Measurements from ENCODE around the gene TRPV4. TPM values are rescaled to one million over a fixed set of nuclear protein-coding genes. Genes with fewer than 3 reads are reported as not detected.
A peak's percentile ranks its signal among the peaks of the same experiment; 100 is the strongest.

The TRPV4 gene
- total RNA-seq, 2 donors from 2014 or later, result 5.2 to 6.3 TPM

DNA sequence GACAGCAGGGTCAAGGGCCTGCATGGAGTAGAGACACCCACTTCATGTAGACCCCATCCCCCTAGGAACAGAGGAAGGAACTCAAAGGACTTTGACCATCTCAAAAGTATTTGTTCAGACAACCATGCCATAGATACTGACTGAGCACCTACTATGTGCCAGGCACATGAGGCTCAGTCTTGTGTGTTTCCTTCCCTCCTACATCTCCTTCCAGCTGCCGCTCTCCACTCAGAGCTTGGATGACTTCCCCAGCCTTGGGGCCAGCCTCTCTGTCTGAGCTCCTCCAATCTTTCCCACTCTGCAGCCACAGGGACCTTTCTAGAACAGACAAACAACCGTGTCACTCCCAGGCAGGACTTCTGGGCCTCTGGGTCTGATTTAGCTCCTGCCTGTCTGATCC, 2.5 kb downstream of the TRPV4 start:
- peak overlapping the region in 3 of 4 donors; percentile 14 to 28 (median 17) for H3K27ac ChIP-seq
- 58 to 67% methylated on average over 2 of the region's 2 CpGs for WGBS, 2 donors
- ATAC-seq (no peak), DNase-seq (no peak)
- H3K4me3 ChIP-seq, result no peak overlapping the region
- intact Hi-C loops (cut with DNase I), result no loop called here
- H3K27me3 ChIP-seq, result no peaks in the 10 kb centered on the region
- H3K4me1 ChIP-seq, result peaks cover 38% of the 10 kb centered on the region
- TF ChIP-seq, protein P1, sequence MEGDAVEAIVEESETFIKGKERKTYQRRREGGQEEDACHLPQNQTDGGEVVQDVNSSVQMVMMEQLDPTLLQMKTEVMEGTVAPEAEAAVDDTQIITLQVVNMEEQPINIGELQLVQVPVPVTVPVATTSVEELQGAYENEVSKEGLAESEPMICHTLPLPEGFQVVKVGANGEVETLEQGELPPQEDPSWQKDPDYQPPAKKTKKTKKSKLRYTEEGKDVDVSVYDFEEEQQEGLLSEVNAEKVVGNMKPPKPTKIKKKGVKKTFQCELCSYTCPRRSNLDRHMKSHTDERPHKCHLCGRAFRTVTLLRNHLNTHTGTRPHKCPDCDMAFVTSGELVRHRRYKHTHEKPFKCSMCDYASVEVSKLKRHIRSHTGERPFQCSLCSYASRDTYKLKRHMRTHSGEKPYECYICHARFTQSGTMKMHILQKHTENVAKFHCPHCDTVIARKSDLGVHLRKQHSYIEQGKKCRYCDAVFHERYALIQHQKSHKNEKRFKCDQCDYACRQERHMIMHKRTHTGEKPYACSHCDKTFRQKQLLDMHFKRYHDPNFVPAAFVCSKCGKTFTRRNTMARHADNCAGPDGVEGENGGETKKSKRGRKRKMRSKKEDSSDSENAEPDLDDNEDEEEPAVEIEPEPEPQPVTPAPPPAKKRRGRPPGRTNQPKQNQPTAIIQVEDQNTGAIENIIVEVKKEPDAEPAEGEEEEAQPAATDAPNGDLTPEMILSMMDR (IDR thresholded peaks at IDR 0.05), result no peak
- TF ChIP-seq POLR2A (IDR thresholded peaks at IDR 0.05), result no peak
- H3K36me3 ChIP-seq (replicated peaks in 1 of 2; ENCODE audit: insufficient read depth in 1 of 2, low read depth in 2 of 2), result no peaks in the 10 kb centered on the region
- H3K9me3 ChIP-seq, result no peaks in the 10 kb centered on the region

DNA sequence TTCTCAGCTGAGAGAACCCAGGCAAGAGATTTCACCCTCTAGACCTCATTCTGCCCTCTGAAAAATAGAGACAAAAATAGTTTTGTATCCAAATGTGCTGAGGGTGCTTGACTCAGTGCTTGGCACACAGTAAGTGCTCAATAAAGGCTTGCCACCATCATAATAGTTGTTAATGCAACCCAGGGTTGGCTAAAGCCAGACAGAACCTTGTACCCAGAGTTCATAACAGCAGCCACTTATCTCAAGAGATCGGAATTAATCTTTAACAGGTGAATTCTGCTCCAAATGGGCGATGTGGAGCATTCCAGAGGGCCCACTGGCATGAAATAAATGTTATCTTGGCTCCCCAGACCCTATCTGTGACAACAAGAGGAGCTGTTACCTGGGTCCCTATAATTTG, 2.9 kb downstream of the TRPV4 start:
- intact Hi-C loops (cut with DNase I), result no loop called here
- ATAC-seq (no peak), DNase-seq (no peak)
- TF ChIP-seq, protein P1 (IDR thresholded peaks at IDR 0.05), result no peak
- no peak for TF ChIP-seq POLR2A (IDR thresholded peaks at IDR 0.05)
- 26 to 44% methylated on average over 2 of the region's 2 CpGs for WGBS, 2 donors
- Histone ChIP-seq H3K4me1 (peaks cover 38% of the 10 kb centered on the region), H3K9me3 (no peaks in the 10 kb centered on the region), H3K27me3 (no peaks in the 10 kb centered on the region), H3K36me3 (replicated peaks in 1 of 2; ENCODE audit: insufficient read depth in 1 of 2, low read depth in 2 of 2) (no peaks in the 10 kb centered on the region), H3K27ac (peak overlapping the region in 2 of 4 donors; percentile 14 to 28), H3K4me3 (no peak overlapping the region)

DNA sequence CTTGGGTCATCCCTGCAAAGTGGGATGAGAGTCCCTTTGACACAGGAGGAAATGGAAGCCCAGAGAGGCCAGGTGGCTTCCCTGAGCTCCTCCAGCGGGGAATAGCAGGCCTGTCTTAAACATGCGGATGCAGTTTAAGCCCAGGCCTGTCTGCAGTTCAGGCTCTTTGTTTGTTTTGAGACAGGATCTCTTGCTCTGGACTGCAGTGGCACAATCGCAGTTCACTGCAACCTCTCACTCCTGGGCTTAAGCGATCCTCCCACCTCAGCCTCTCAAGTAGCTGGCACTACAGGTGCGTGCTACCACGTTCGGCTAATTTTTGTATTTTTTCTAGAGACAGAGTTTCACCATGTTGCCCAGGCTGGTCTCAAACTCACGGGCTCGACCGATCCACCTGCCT, 3.5 kb downstream of the TRPV4 start:
- Histone ChIP-seq H3K27me3 (no peaks in the 10 kb centered on the region), H3K9me3 (no peaks in the 10 kb centered on the region), H3K27ac (peak overlapping the region in 3 of 4 donors; percentile 10 to 20 (median 14)), H3K36me3 (replicated peaks in 1 of 2; ENCODE audit: insufficient read depth in 1 of 2, low read depth in 2 of 2) (no peaks in the 10 kb centered on the region), H3K4me1 (peaks cover 38% of the 10 kb centered on the region), H3K4me3 (no peak overlapping the region)
- TF ChIP-seq, protein P1 (IDR thresholded peaks at IDR 0.05), result no peak
- no peak for TF ChIP-seq POLR2A (IDR thresholded peaks at IDR 0.05)
- intact Hi-C loops (cut with DNase I), result no loop called here
- WGBS, 2 donors, result 89 to 91% methylated on average over 10 of the region's 10 CpGs
- ATAC-seq (no peak), DNase-seq (no peak)

DNA sequence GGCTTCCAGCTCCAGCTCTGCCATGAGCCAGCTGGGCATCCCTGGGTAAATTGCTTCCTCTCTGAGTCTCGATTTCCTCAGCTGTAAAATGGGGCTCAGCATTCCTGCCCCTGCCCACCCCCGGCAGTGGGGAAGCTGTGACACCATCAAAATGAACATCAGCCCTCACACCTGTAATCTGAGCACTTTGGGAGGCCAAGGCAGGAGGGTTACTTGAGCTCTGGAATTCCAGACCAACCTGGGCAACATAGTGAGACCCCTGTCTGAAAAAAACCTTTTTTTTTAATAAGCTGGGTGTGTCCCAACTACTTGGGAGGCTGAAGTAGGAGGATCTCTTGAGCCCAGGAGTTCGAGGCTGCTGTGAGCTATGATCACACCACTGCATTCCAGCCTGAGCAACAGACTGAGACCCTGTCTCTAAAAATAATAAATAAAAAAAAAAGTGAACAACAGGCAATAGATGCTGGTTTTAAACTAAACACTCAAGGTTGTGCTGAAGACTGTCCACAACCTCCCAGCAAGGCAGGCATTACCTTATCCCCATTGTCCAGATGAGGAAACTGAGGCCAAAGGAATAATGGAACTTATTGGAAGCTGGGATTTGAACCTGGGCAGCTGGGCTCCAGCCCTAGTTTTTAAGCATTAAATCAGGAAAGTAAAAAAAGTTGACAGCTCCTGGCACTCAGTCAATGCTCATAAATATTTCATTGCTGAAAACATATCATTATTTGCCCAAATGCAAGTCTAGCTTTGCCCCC, 4.3 kb downstream of the TRPV4 start:
- ATAC-seq (no peak), DNase-seq (no peak)
- intact Hi-C loops (cut with DNase I), result no loop called here
- peaks cover 38% of the 10 kb centered on the region for H3K4me1 ChIP-seq
- 52 to 58% methylated on average over 3 of the region's 3 CpGs for WGBS, 2 donors
- H3K27me3 ChIP-seq, result no peaks in the 10 kb centered on the region
- no peaks in the 10 kb centered on the region for H3K36me3 ChIP-seq (replicated peaks in 1 of 2; ENCODE audit: insufficient read depth in 1 of 2, low read depth in 2 of 2)
- no peaks in the 10 kb centered on the region for H3K9me3 ChIP-seq
- H3K4me3 ChIP-seq, result no peak overlapping the region
- TF ChIP-seq POLR2A (IDR thresholded peaks at IDR 0.05), result no peak
- TF ChIP-seq, protein P1 (IDR thresholded peaks at IDR 0.05), result no peak
- H3K27ac ChIP-seq, result peak overlapping the region in 3 of 4 donors; percentile 10 to 60 (median 27)

Measured in body of pancreas (tissue), 4 donors.